Small intestine (tissue), 7 donors: ENCODE results near the gene TTC23. TPM values are rescaled to one million over a fixed set of nuclear protein-coding genes. Genes with fewer than 3 reads are reported as not detected.

Source experiments
- DNase-seq, 2 donors: peaks; one replicate each; pipeline versions ENCODE4 v3.0.0 to v3.0.0-alpha.2; 2013
- FAIRE-seq: peaks from 2 replicates; lab custom pipeline; 2012; peaks lifted over from hg19 to GRCh38; lab: Jason Lieb, UNC
- H3K27ac ChIP-seq, 3 donors: one replicate each; pipeline ENCODE4 v1.5.1; 2013; ENCODE audit warnings: low read length in 2 of 3, mild to moderate bottlenecking in 2 of 3, control low read depth in 1 of 3, inconsistent platforms in 1 of 3, low read depth in 1 of 3, moderate library complexity in 1 of 3
- H3K27me3 ChIP-seq, 3 donors: one replicate each; pipeline ENCODE4 v1.6.1; 2013; ENCODE audit warnings: low read length in 3 of 3, inconsistent platforms in 1 of 3; ENCODE audit not compliant: control insufficient read depth in 3 of 3, insufficient read depth in 3 of 3
- H3K36me3 ChIP-seq, 3 donors: one replicate each; pipeline ENCODE4 v1.6.1; 2013; ENCODE audit warnings: low read length in 3 of 3, inconsistent platforms in 1 of 3, low read depth in 1 of 3, mild to moderate bottlenecking in 1 of 3, moderate library complexity in 1 of 3; ENCODE audit not compliant: control insufficient read depth in 3 of 3, insufficient read depth in 2 of 3
- H3K4me1 ChIP-seq, 3 donors: one replicate each; pipeline ENCODE4 v1.6.1; 2013; ENCODE audit warnings: low read length in 2 of 3, inconsistent platforms in 1 of 3, low read depth in 1 of 3, mild to moderate bottlenecking in 1 of 3, moderate library complexity in 1 of 3; ENCODE audit not compliant: control insufficient read depth in 3 of 3, insufficient read depth in 2 of 3
- H3K4me3 ChIP-seq, 3 donors: one replicate each; pipeline ENCODE4 v1.5.1; 2013; ENCODE audit warnings: low read length in 3 of 3, control low read depth in 1 of 3, inconsistent platforms in 1 of 3, low read depth in 1 of 3, mild to moderate bottlenecking in 1 of 3, moderate library complexity in 1 of 3
- H3K9me3 ChIP-seq, 2 donors: one replicate each; pipeline ENCODE4 v1.6.1; 2013; ENCODE audit warnings: low read depth in 1 of 2, low read length in 1 of 2; ENCODE audit not compliant: control insufficient read depth in 2 of 2, insufficient read depth in 1 of 2
- WGBS, 3 donors: extraction: QIAGEN DNeasy Blood & Tissue Kit; methylation state at CpG; one replicate each; pipeline ENCODE4 v1.1.7; 2013; 5-methylcytosine and 5-hydroxymethylcytosine counted together
- polyA plus RNA-seq, 4 donors: library from polyadenylated mRNA; stranded (reverse) in 3 of 4; unstranded in 1 of 4; fragments of 200-250 nt in 3 of 4; fragments of 120-200 nt in 1 of 4; gene quantifications; one replicate each; pipeline versions ENCODE4 v1.2.1 to v1.2.3, GENCODE V29; 2013
- donor health status: healthy with polysubstance abuse.
- donor health status: control.
- donor health status: control.
- donor health status: Bipolar disorder and iron deficiency.
- donor health status: healthy.

Gene TTC23
- polyA plus RNA-seq, 4 donors, result 3.6 to 17.2 (median 6.3) TPM

GRCh38 chr15:99181545-99181971 lies 67.8 kb downstream of the TTC23 start:
- WGBS, 3 donors, result 43 to 78% (median 66%) methylated on average over 4 of the region's 4 CpGs
- H3K4me1 ChIP-seq, result no peaks in the 10 kb centered on the region
- no peaks in the 10 kb centered on the region for H3K27me3 ChIP-seq
- no peak overlapping the region for H3K4me3 ChIP-seq
- no peaks in the 10 kb centered on the region for H3K9me3 ChIP-seq
- DNase-seq, result no peak
- no peak overlapping the region for H3K27ac ChIP-seq
- peaks cover 0 to 15% (median 0%) of the 10 kb centered on the region in 3 donors for H3K36me3 ChIP-seq
- FAIRE-seq, result no peak

- no peak overlapping the region for H3K4me3 ChIP-seq
- DNase-seq (no peak), FAIRE-seq (no peak)
- H3K4me1 ChIP-seq, result no peaks in the 10 kb centered on the region
- peaks cover 0 to 15% (median 0%) of the 10 kb centered on the region in 3 donors for H3K36me3 ChIP-seq
- H3K27ac ChIP-seq, result no peak overlapping the region
- no peaks in the 10 kb centered on the region for H3K27me3 ChIP-seq
- H3K9me3 ChIP-seq, result no peaks in the 10 kb centered on the region
- WGBS, 3 donors, result 67 to 79% (median 76%) methylated on average over 2 of the region's 2 CpGs
Observed at GRCh38 chr15:99180964-99181306, 68.4 kb downstream of the TTC23 start.

- Histone ChIP-seq H3K27me3 (no peaks in the 10 kb centered on the region), H3K27ac (no peak overlapping the region), H3K36me3 (peaks cover 0 to 15% (median 0%) of the 10 kb centered on the region in 3 donors), H3K4me3 (no peak overlapping the region), H3K4me1 (no peaks in the 10 kb centered on the region), H3K9me3 (no peaks in the 10 kb centered on the region)
- no peak for FAIRE-seq
- WGBS, 3 donors, result 78 to 88% (median 85%) methylated on average over 3 of the region's 3 CpGs
- DNase-seq, result no peak
Observed at GRCh38 chr15:99180086-99180963, 69.1 kb downstream of the TTC23 start.

GRCh38 chr15:99177679-99178078 lies 71.7 kb downstream of the TTC23 start:
- H3K36me3 ChIP-seq, result peaks cover 0 to 25% (median 0%) of the 10 kb centered on the region in 3 donors
- H3K27ac ChIP-seq, result no peak overlapping the region
- no peak overlapping the region for H3K4me3 ChIP-seq
- no peak for DNase-seq
- H3K4me1 ChIP-seq, result no peaks in the 10 kb centered on the region
- no peaks in the 10 kb centered on the region for H3K27me3 ChIP-seq
- H3K9me3 ChIP-seq, result no peaks in the 10 kb centered on the region
- FAIRE-seq, result no peak
- 82 to 94% (median 93%) methylated on average over 2 of the region's 2 CpGs for WGBS, 3 donors

- peaks cover 0 to 28% (median 2%) of the 10 kb centered on the region in 3 donors for H3K36me3 ChIP-seq
- no peak for FAIRE-seq
- no peak for DNase-seq
- H3K27me3 ChIP-seq, result no peaks in the 10 kb centered on the region
- no peak overlapping the region for H3K27ac ChIP-seq
- WGBS, 3 donors, result 95 to 98% (median 96%) methylated on average over 2 of the region's 2 CpGs
- no peaks in the 10 kb centered on the region for H3K4me1 ChIP-seq
- H3K9me3 ChIP-seq, result no peaks in the 10 kb centered on the region
- no peak overlapping the region for H3K4me3 ChIP-seq
Observed at GRCh38 chr15:99176757-99177156, 72.6 kb downstream of the TTC23 start.

GRCh38 chr15:99174567-99175395 lies 74.6 kb downstream of the TTC23 start:
- Histone ChIP-seq H3K27ac (peak overlapping the region in 1 of 3 donors; percentile 11), H3K4me1 (no peaks in the 10 kb centered on the region), H3K27me3 (no peaks in the 10 kb centered on the region), H3K36me3 (peaks cover 0 to 41% (median 2%) of the 10 kb centered on the region in 3 donors), H3K9me3 (no peaks in the 10 kb centered on the region), H3K4me3 (no peak overlapping the region)
- DNase-seq (no peak), FAIRE-seq (no peak)
- 75 to 81% (median 81%) methylated on average over 15 of the region's 15 CpGs for WGBS, 3 donors

- 90 to 96% (median 94%) methylated on average over 3 of the region's 3 CpGs for WGBS, 3 donors
- Histone ChIP-seq H3K36me3 (peaks cover 0 to 50% (median 2%) of the 10 kb centered on the region in 3 donors), H3K27me3 (no peaks in the 10 kb centered on the region), H3K4me3 (no peak overlapping the region), H3K27ac (no peak overlapping the region), H3K4me1 (no peaks in the 10 kb centered on the region), H3K9me3 (no peaks in the 10 kb centered on the region)
- FAIRE-seq (no peak), DNase-seq (no peak)
Observed at GRCh38 chr15:99172989-99173388, 76.4 kb downstream of the TTC23 start.

- no peaks in the 10 kb centered on the region for H3K27me3 ChIP-seq
- H3K9me3 ChIP-seq, result no peaks in the 10 kb centered on the region
- WGBS, 3 donors, result 95 to 97% (median 97%) methylated on average over 4 of the region's 4 CpGs
- H3K4me3 ChIP-seq, result no peak overlapping the region
- no peak for DNase-seq
- no peak overlapping the region for H3K27ac ChIP-seq
- peaks cover 0 to 54% (median 2%) of the 10 kb centered on the region in 3 donors for H3K36me3 ChIP-seq
- no peak for FAIRE-seq
- no peaks in the 10 kb centered on the region for H3K4me1 ChIP-seq
Observed at GRCh38 chr15:99172171-99172570, 77.2 kb downstream of the TTC23 start.
